ENCODE results near the gene PTPRZ1. TPM values are rescaled to one million over a fixed set of nuclear protein-coding genes. Genes with fewer than 3 reads are reported as not detected.
A peak's percentile ranks its signal among the peaks of the same experiment; 100 is the strongest.

Gene PTPRZ1
- total and polyA plus RNA-seq, 2 donors = 0.47 to 1.0 TPM

DNA sequence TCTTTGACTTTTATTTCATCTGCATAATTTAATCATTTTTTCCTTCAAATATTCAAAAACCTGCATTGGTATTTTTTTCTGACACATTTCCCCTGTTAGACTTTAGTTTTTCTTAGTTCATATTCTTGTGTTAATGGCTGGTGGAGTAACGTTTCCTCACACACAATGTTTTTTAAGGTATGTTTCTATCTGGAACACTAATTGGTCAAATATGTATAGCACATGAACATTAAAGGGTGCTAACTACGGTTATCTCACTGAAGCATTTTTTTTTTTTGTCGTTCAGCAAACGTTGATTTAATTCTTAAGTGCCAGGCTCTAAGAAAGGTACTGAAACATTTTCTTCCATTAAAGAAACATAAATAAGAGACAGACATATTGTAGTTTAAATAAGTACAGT is 87.7 kb downstream of the PTPRZ1 start:
- 89% methylated on average over 4 of the region's 4 CpGs for WGBS

GRCh38 chr7:121961089-121961867 is 88.3 kb downstream of the PTPRZ1 start:
- 93% methylated on average over 5 of the region's 5 CpGs for WGBS
- no peak overlapping the region for H3K27ac ChIP-seq (ENCODE audit: low read depth in 1 of 2, low read length in 1 of 2)

More for the DNA sequence above, 87.7 kb downstream of the PTPRZ1 start:
- no peak overlapping the region for H3K4me3 ChIP-seq (ENCODE audit: low read length in 2 of 2)
- H3K9me3 ChIP-seq (ENCODE audit: control insufficient read depth in 2 of 2, insufficient read depth in 1 of 2, low read length in 1 of 2) = no peaks in the 10 kb centered on the region
- no peaks in the 10 kb centered on the region for H3K27me3 ChIP-seq (ENCODE audit: control insufficient read depth in 2 of 2, insufficient read depth in 1 of 2, low read length in 1 of 2)
- H3K4me1 ChIP-seq (ENCODE audit: control insufficient read depth in 2 of 2, insufficient read depth in 2 of 2, low read length in 2 of 2) = no peaks in the 10 kb centered on the region
- H3K36me3 ChIP-seq (ENCODE audit: control insufficient read depth in 2 of 2, insufficient read depth in 2 of 2, low read length in 1 of 2) = no peaks in the 10 kb centered on the region
- no peak overlapping the region for H3K27ac ChIP-seq (ENCODE audit: low read depth in 1 of 2, low read length in 1 of 2)
- no peak for DNase-seq (ENCODE audit: low read depth in 6 of 9, low spot score in 9 of 9)

GRCh38 chr7:121966276-121966934 is 93.4 kb downstream of the PTPRZ1 start:
- H3K27ac ChIP-seq (ENCODE audit: low read depth in 1 of 2, low read length in 1 of 2) = no peak overlapping the region
- no peaks in the 10 kb centered on the region for H3K27me3 ChIP-seq (ENCODE audit: control insufficient read depth in 2 of 2, insufficient read depth in 1 of 2, low read length in 1 of 2)
- H3K4me3 ChIP-seq (ENCODE audit: low read length in 2 of 2) = no peak overlapping the region
- no peak for DNase-seq (ENCODE audit: low read depth in 6 of 9, low spot score in 9 of 9)
- no peaks in the 10 kb centered on the region for H3K36me3 ChIP-seq (ENCODE audit: control insufficient read depth in 2 of 2, insufficient read depth in 2 of 2, low read length in 1 of 2)
- no peaks in the 10 kb centered on the region for H3K9me3 ChIP-seq (ENCODE audit: control insufficient read depth in 2 of 2, insufficient read depth in 1 of 2, low read length in 1 of 2)
- 84% methylated on average over 2 of the region's 2 CpGs for WGBS
- no peaks in the 10 kb centered on the region for H3K4me1 ChIP-seq (ENCODE audit: control insufficient read depth in 2 of 2, insufficient read depth in 2 of 2, low read length in 2 of 2)

More at GRCh38 chr7:121961089-121961867, 88.3 kb downstream of the PTPRZ1 start:
- H3K27me3 ChIP-seq (ENCODE audit: control insufficient read depth in 2 of 2, insufficient read depth in 1 of 2, low read length in 1 of 2) = no peaks in the 10 kb centered on the region
- H3K9me3 ChIP-seq (ENCODE audit: control insufficient read depth in 2 of 2, insufficient read depth in 1 of 2, low read length in 1 of 2) = no peaks in the 10 kb centered on the region
- no peaks in the 10 kb centered on the region for H3K36me3 ChIP-seq (ENCODE audit: control insufficient read depth in 2 of 2, insufficient read depth in 2 of 2, low read length in 1 of 2)
- no peaks in the 10 kb centered on the region for H3K4me1 ChIP-seq (ENCODE audit: control insufficient read depth in 2 of 2, insufficient read depth in 2 of 2, low read length in 2 of 2)
- no peak overlapping the region for H3K4me3 ChIP-seq (ENCODE audit: low read length in 2 of 2)
- DNase-seq (ENCODE audit: low read depth in 6 of 9, low spot score in 9 of 9) = no peak

DNA sequence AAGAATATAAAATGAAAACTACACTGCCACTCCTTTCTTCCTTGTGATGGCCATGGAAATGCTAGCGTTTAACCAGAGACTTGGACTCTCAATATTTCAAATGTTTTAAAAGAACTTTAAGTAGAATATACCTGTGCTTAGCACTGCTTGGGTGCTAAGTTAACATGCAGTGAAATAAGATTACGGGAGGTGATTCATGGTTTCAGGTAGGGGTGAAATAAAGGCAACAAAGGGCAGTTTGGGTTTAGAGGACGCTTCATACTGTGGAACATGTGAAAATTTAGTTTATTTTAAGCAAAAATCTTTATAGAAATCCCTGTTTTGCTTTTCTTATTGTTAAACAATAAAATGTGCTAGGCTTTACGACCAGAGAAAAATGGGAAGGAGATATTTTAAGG is 94.0 kb downstream of the PTPRZ1 start:
- Histone ChIP-seq H3K4me1 (ENCODE audit: control insufficient read depth in 2 of 2, insufficient read depth in 2 of 2, low read length in 2 of 2) (no peaks in the 10 kb centered on the region), H3K9me3 (ENCODE audit: control insufficient read depth in 2 of 2, insufficient read depth in 1 of 2, low read length in 1 of 2) (no peaks in the 10 kb centered on the region), H3K27me3 (ENCODE audit: control insufficient read depth in 2 of 2, insufficient read depth in 1 of 2, low read length in 1 of 2) (no peaks in the 10 kb centered on the region), H3K36me3 (ENCODE audit: control insufficient read depth in 2 of 2, insufficient read depth in 2 of 2, low read length in 1 of 2) (no peaks in the 10 kb centered on the region), H3K4me3 (ENCODE audit: low read length in 2 of 2) (no peak overlapping the region), H3K27ac (ENCODE audit: low read depth in 1 of 2, low read length in 1 of 2) (no peak overlapping the region)
- 83% methylated on average over 4 of the region's 4 CpGs for WGBS
- no peak for DNase-seq (ENCODE audit: low read depth in 6 of 9, low spot score in 9 of 9)

GRCh38 chr7:121985476-121986030 is 112.6 kb downstream of the PTPRZ1 start:
- Histone ChIP-seq H3K27ac (ENCODE audit: low read depth in 1 of 2, low read length in 1 of 2) (no peak overlapping the region), H3K4me1 (ENCODE audit: control insufficient read depth in 2 of 2, insufficient read depth in 2 of 2, low read length in 2 of 2) (no peaks in the 10 kb centered on the region)
- WGBS = 93% methylated on average over 1 of the region's 1 CpG

GRCh38 chr7:121992068-121992467 is 119.1 kb downstream of the PTPRZ1 start:
- Histone ChIP-seq H3K4me1 (ENCODE audit: control insufficient read depth in 2 of 2, insufficient read depth in 2 of 2, low read length in 2 of 2) (no peaks in the 10 kb centered on the region), H3K27ac (ENCODE audit: low read depth in 1 of 2, low read length in 1 of 2) (no peak overlapping the region), H3K4me3 (ENCODE audit: low read length in 2 of 2) (no peak overlapping the region), H3K9me3 (ENCODE audit: control insufficient read depth in 2 of 2, insufficient read depth in 1 of 2, low read length in 1 of 2) (no peaks in the 10 kb centered on the region), H3K27me3 (ENCODE audit: control insufficient read depth in 2 of 2, insufficient read depth in 1 of 2, low read length in 1 of 2) (no peaks in the 10 kb centered on the region), H3K36me3 (ENCODE audit: control insufficient read depth in 2 of 2, insufficient read depth in 2 of 2, low read length in 1 of 2) (no peaks in the 10 kb centered on the region)
- WGBS = 93% methylated on average over 4 of the region's 4 CpGs
- no peak for DNase-seq (ENCODE audit: low read depth in 6 of 9, low spot score in 9 of 9)

More at GRCh38 chr7:121985476-121986030, 112.6 kb downstream of the PTPRZ1 start:
- DNase-seq (ENCODE audit: low read depth in 6 of 9, low spot score in 9 of 9) = no peak
- Histone ChIP-seq H3K27me3 (ENCODE audit: control insufficient read depth in 2 of 2, insufficient read depth in 1 of 2, low read length in 1 of 2) (no peaks in the 10 kb centered on the region), H3K9me3 (ENCODE audit: control insufficient read depth in 2 of 2, insufficient read depth in 1 of 2, low read length in 1 of 2) (no peaks in the 10 kb centered on the region), H3K36me3 (ENCODE audit: control insufficient read depth in 2 of 2, insufficient read depth in 2 of 2, low read length in 1 of 2) (no peaks in the 10 kb centered on the region), H3K4me3 (ENCODE audit: low read length in 2 of 2) (no peak overlapping the region)

- H3K4me3 ChIP-seq (ENCODE audit: low read length in 2 of 2) = no peak overlapping the region
- H3K27ac ChIP-seq (ENCODE audit: low read depth in 1 of 2, low read length in 1 of 2) = no peak overlapping the region
- H3K36me3 ChIP-seq (ENCODE audit: control insufficient read depth in 2 of 2, insufficient read depth in 2 of 2, low read length in 1 of 2) = no peaks in the 10 kb centered on the region
- peak in 8 of 9 donors; percentile 2 to 51 (median 16) for DNase-seq (ENCODE audit: low read depth in 6 of 9, low spot score in 9 of 9)
- H3K9me3 ChIP-seq (ENCODE audit: control insufficient read depth in 2 of 2, insufficient read depth in 1 of 2, low read length in 1 of 2) = no peaks in the 10 kb centered on the region
- H3K4me1 ChIP-seq (ENCODE audit: control insufficient read depth in 2 of 2, insufficient read depth in 2 of 2, low read length in 2 of 2) = no peaks in the 10 kb centered on the region
- 23% methylated on average over 5 of the region's 5 CpGs for WGBS
- no peaks in the 10 kb centered on the region for H3K27me3 ChIP-seq (ENCODE audit: control insufficient read depth in 2 of 2, insufficient read depth in 1 of 2, low read length in 1 of 2)
These were observed 121.9 kb downstream of the PTPRZ1 start for GRCh38 chr7:121994625-121995410.

DNA sequence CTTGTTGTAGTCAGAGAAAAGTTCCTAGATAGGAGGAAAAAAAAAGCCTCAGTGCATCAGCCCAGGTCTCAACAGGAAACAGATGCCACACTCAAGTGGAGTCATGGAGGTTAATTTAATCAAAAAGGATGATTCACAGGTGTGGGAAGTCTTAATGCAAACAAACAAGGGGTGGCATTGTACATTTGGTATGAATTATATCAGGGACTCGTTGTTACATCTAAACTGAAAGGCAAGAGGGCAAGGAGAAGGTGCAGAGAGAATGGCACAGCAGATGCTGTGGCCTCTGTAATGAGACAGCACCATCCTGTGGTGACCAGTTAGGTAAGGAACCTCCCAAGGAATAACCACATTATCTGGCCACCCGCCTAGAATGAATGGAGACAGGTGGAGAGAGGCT is 133.7 kb downstream of the PTPRZ1 start:
- H3K4me3 ChIP-seq (ENCODE audit: low read length in 2 of 2) = no peak overlapping the region
- WGBS = 14% methylated on average over 2 of the region's 2 CpGs
- no peak overlapping the region for H3K27ac ChIP-seq (ENCODE audit: low read depth in 1 of 2, low read length in 1 of 2)
- no peak for DNase-seq (ENCODE audit: low read depth in 6 of 9, low spot score in 9 of 9)
- H3K9me3 ChIP-seq (ENCODE audit: control insufficient read depth in 2 of 2, insufficient read depth in 1 of 2, low read length in 1 of 2) = no peaks in the 10 kb centered on the region
- H3K4me1 ChIP-seq (ENCODE audit: control insufficient read depth in 2 of 2, insufficient read depth in 2 of 2, low read length in 2 of 2) = no peaks in the 10 kb centered on the region
- no peaks in the 10 kb centered on the region for H3K36me3 ChIP-seq (ENCODE audit: control insufficient read depth in 2 of 2, insufficient read depth in 2 of 2, low read length in 1 of 2)
- H3K27me3 ChIP-seq (ENCODE audit: control insufficient read depth in 2 of 2, insufficient read depth in 1 of 2, low read length in 1 of 2) = no peaks in the 10 kb centered on the region
